Mucosa of rectum (tissue), 2 donors: ENCODE data around the gene LAP3.

Source experiments
- H3K27ac ChIP-seq, 2 donors: one replicate each; pipeline ENCODE4 v1.7.0; 2013; ENCODE audit warnings: inconsistent platforms in 2 of 2, low read depth in 2 of 2, low read length in 2 of 2
- H3K27me3 ChIP-seq, 2 donors: one replicate each; pipeline ENCODE4 v1.7.0; 2013; ENCODE audit warnings: low read length in 2 of 2; ENCODE audit not compliant: control insufficient read depth in 2 of 2, insufficient read depth in 2 of 2
- H3K36me3 ChIP-seq, 2 donors: one replicate each; pipeline ENCODE4 v1.7.0; 2013; ENCODE audit warnings: low read length in 2 of 2; ENCODE audit not compliant: control insufficient read depth in 2 of 2, insufficient read depth in 2 of 2
- H3K4me1 ChIP-seq, 2 donors: one replicate each; pipeline ENCODE4 v1.7.0; 2013; ENCODE audit warnings: low read length in 2 of 2, mild to moderate bottlenecking in 1 of 2; ENCODE audit not compliant: control insufficient read depth in 2 of 2, insufficient read depth in 2 of 2
- H3K4me3 ChIP-seq, 2 donors: one replicate each; pipeline ENCODE4 v1.7.0; 2013; ENCODE audit warnings: low read length in 2 of 2
- H3K9ac ChIP-seq, 2 donors: one replicate each; pipeline ENCODE4 v1.7.0; 2013; ENCODE audit warnings: low read length in 2 of 2, low read depth in 1 of 2, mild to moderate bottlenecking in 1 of 2
- H3K9me3 ChIP-seq, 2 donors: one replicate each; pipeline ENCODE4 v1.7.0; 2013; ENCODE audit warnings: low read length in 2 of 2; ENCODE audit not compliant: control insufficient read depth in 2 of 2
- donor health status: healthy.
- donor health status: Normal muscosa, but diverticular disease.

LAP3 gene

GRCh38 chr4:17614416-17615299 is 37.7 kb downstream of the LAP3 start, which contains the start of gene MED28:
Gene MED28 (plus strand): TSS chr4:17614641. CDS start chr4:17614655, 14 bp downstream.
- peaks cover 0 to 14% of the 10 kb centered on the region in 2 donors for H3K36me3 ChIP-seq
- peak within 1 kb of the TSS; percentile 92 to 94 for H3K4me3 ChIP-seq
- peak within 1 kb of the TSS; percentile 86 to 88 for H3K9ac ChIP-seq
- no peaks in the 10 kb centered on the region for H3K9me3 ChIP-seq
- H3K27ac ChIP-seq, result peak within 1 kb of the TSS; percentile 80 to 88
- H3K4me1 ChIP-seq, result peaks cover 10 to 12% of the 10 kb centered on the region in 2 donors
- no peaks in the 10 kb centered on the region for H3K27me3 ChIP-seq

- Histone ChIP-seq H3K4me1 (peaks cover 10 to 12% of the 10 kb centered on the region in 2 donors), H3K4me3 (peak overlapping the region in 1 of 2 donors; percentile 23), H3K27me3 (no peaks in the 10 kb centered on the region), H3K36me3 (peaks cover 6 to 28% of the 10 kb centered on the region in 2 donors), H3K27ac (no peak overlapping the region), H3K9me3 (no peaks in the 10 kb centered on the region), H3K9ac (no peak overlapping the region)
These were observed 39.3 kb downstream of the LAP3 start for GRCh38 chr4:17616283-17616682.

GRCh38 chr4:17618926-17619325 is 41.9 kb downstream of the LAP3 start:
- peaks cover 27 to 52% of the 10 kb centered on the region in 2 donors for H3K36me3 ChIP-seq
- H3K4me1 ChIP-seq, result peaks cover 10 to 12% of the 10 kb centered on the region in 2 donors
- H3K9me3 ChIP-seq, result no peaks in the 10 kb centered on the region
- no peaks in the 10 kb centered on the region for H3K27me3 ChIP-seq
- no peak overlapping the region for H3K9ac ChIP-seq
- H3K4me3 ChIP-seq, result no peak overlapping the region
- H3K27ac ChIP-seq, result no peak overlapping the region

- no peak overlapping the region for H3K27ac ChIP-seq
- H3K36me3 ChIP-seq, result peaks cover 33 to 59% of the 10 kb centered on the region in 2 donors
- no peak overlapping the region for H3K9ac ChIP-seq
- no peaks in the 10 kb centered on the region for H3K27me3 ChIP-seq
- H3K9me3 ChIP-seq, result no peaks in the 10 kb centered on the region
- peaks cover 10 to 12% of the 10 kb centered on the region in 2 donors for H3K4me1 ChIP-seq
- no peak overlapping the region for H3K4me3 ChIP-seq
These were observed 42.6 kb downstream of the LAP3 start for GRCh38 chr4:17619416-17620105.

GRCh38 chr4:17623451-17624001 is 46.5 kb downstream of the LAP3 start:
- H3K36me3 ChIP-seq, result peaks cover 65 to 87% of the 10 kb centered on the region in 2 donors

GRCh38 chr4:17624821-17625220 is 47.8 kb downstream of the LAP3 start:
- peaks cover 72 to 88% of the 10 kb centered on the region in 2 donors for H3K36me3 ChIP-seq
- H3K4me3 ChIP-seq, result no peak overlapping the region
- no peak overlapping the region for H3K9ac ChIP-seq
- H3K4me1 ChIP-seq, result no peaks in the 10 kb centered on the region
- no peaks in the 10 kb centered on the region for H3K27me3 ChIP-seq
- no peak overlapping the region for H3K27ac ChIP-seq
- H3K9me3 ChIP-seq, result no peaks in the 10 kb centered on the region

More at GRCh38 chr4:17623451-17624001, 46.5 kb downstream of the LAP3 start:
- Histone ChIP-seq H3K4me1 (peaks cover 0 to 4% of the 10 kb centered on the region in 2 donors), H3K9ac (no peak overlapping the region), H3K27me3 (no peaks in the 10 kb centered on the region), H3K4me3 (no peak overlapping the region), H3K9me3 (no peaks in the 10 kb centered on the region), H3K27ac (no peak overlapping the region)

- Histone ChIP-seq H3K4me1 (no peaks in the 10 kb centered on the region), H3K9me3 (no peaks in the 10 kb centered on the region), H3K27ac (no peak overlapping the region), H3K4me3 (no peak overlapping the region), H3K36me3 (peaks cover 48 to 66% of the 10 kb centered on the region in 2 donors), H3K9ac (no peak overlapping the region), H3K27me3 (no peaks in the 10 kb centered on the region)
These were observed 53.2 kb downstream of the LAP3 start for GRCh38 chr4:17630228-17630627.

GRCh38 chr4:17633600-17633999 is 56.6 kb downstream of the LAP3 start:
- no peak overlapping the region for H3K4me3 ChIP-seq
- H3K4me1 ChIP-seq, result no peaks in the 10 kb centered on the region
- peaks cover 22 to 35% of the 10 kb centered on the region in 2 donors for H3K36me3 ChIP-seq
- H3K27ac ChIP-seq, result no peak overlapping the region
- no peaks in the 10 kb centered on the region for H3K9me3 ChIP-seq
- H3K9ac ChIP-seq, result no peak overlapping the region
- no peaks in the 10 kb centered on the region for H3K27me3 ChIP-seq

GRCh38 chr4:17635056-17635455 is 58.1 kb downstream of the LAP3 start:
- H3K36me3 ChIP-seq, result peaks cover 14 to 28% of the 10 kb centered on the region in 2 donors
- no peak overlapping the region for H3K27ac ChIP-seq
- no peak overlapping the region for H3K4me3 ChIP-seq
- H3K9ac ChIP-seq, result no peak overlapping the region
- H3K4me1 ChIP-seq, result no peaks in the 10 kb centered on the region
- H3K9me3 ChIP-seq, result no peaks in the 10 kb centered on the region
- no peaks in the 10 kb centered on the region for H3K27me3 ChIP-seq

- Histone ChIP-seq H3K27me3 (no peaks in the 10 kb centered on the region), H3K36me3 (peaks cover 11 to 26% of the 10 kb centered on the region in 2 donors), H3K9ac (no peak overlapping the region), H3K4me3 (no peak overlapping the region), H3K4me1 (no peaks in the 10 kb centered on the region), H3K27ac (no peak overlapping the region), H3K9me3 (no peaks in the 10 kb centered on the region)
These were observed 59.3 kb downstream of the LAP3 start for GRCh38 chr4:17636341-17636695.
